Lower lobe of right lung (tissue), 2 donors: ENCODE data around the gene CLSTN2. TPM values are rescaled to one million over a fixed set of nuclear protein-coding genes. Genes with fewer than 3 reads are reported as not detected.

Source experiments
- ATAC-seq, 2 donors: fragments of 200-7000 bp; cut with Tn5 transposase; one replicate each; pipeline ENCODE4 v1.9.1; 2020 to 2022; ENCODE audit warnings: mild to moderate bottlenecking in 2 of 2, moderate library complexity in 2 of 2
- DNase-seq: peaks from one replicate; pipeline ENCODE4 v3.0.0-alpha.2; 2020
- H3K27ac ChIP-seq: fragments of 200-600 bp; one replicate; pipeline ENCODE4 v1.8.0; 2022
- H3K27me3 ChIP-seq: fragments of 200-600 bp; one replicate; pipeline ENCODE4 v1.8.0; 2022; ENCODE audit warnings: low read depth
- H3K36me3 ChIP-seq: fragments of 200-600 bp; one replicate; pipeline ENCODE4 v1.8.0; 2022; ENCODE audit warnings: mild to moderate bottlenecking
- H3K4me1 ChIP-seq: fragments of 200-600 bp; one replicate; pipeline ENCODE4 v1.8.0; 2022
- H3K4me3 ChIP-seq: fragments of 200-600 bp; one replicate; pipeline ENCODE4 v1.8.0; 2022; ENCODE audit warnings: mild to moderate bottlenecking
- H3K9me3 ChIP-seq: fragments of 200-600 bp; one replicate; pipeline ENCODE4 v1.8.0; 2022
- intact Hi-C: fragments of 100-400 bp; cut with DNase I; formaldehyde crosslinking; loops from one replicate; pipeline ENCODE4 v1.11.0; 2022
- total RNA-seq: library from RNA; stranded (reverse); fragmentation: NEBNext Ultra II Directional; extraction: Animal tissue kit (Norgen Biotek cat#: 25700); gene quantifications from one replicate; pipeline ENCODE4 v1.2.1, GENCODE V29; 2021
- TF ChIP-seq, protein P1 (sequence below): fragments of 200-600 bp; IDR thresholded peaks from one replicate; pipeline ENCODE4 v1.8.0; 2022; ENCODE audit warnings: antibody characterized with exemption, mild to moderate bottlenecking
- donor health status: DM: no; HTN: yes; CAD: no; lungs with severe emphysema.

CLSTN2 gene
- total RNA-seq, 1 donor from 2014 or later, result 4.5 TPM

DNA sequence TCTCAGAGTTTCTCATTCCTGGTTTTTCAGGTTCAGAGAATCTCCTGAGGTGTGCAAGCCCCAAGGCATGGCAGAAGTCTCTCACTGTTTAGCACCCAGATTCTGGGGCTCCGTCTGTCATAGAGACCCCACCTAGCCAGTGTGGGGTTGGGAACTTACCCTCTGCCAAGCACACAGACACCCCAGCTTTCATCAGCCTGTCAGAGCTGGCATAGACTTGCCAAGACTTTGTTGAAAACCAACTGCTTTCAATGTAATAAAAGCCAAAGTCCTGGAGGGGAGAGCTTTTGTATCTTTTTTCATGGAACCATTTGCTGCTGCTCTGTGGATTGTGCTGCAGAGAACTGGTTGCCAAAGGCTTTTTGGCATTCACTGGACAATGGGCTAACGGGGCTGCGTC is 401.5 kb downstream of the CLSTN2 start:
- H3K4me3 ChIP-seq, result no peak overlapping the region
- intact Hi-C loops, result no loop called here
- H3K36me3 ChIP-seq, result no peaks in the 10 kb centered on the region
- DNase-seq (no peak), ATAC-seq (no peak)
- H3K4me1 ChIP-seq, result no peaks in the 10 kb centered on the region
- H3K27me3 ChIP-seq, result no peaks in the 10 kb centered on the region
- no peaks in the 10 kb centered on the region for H3K9me3 ChIP-seq
- H3K27ac ChIP-seq, result no peak overlapping the region
- TF ChIP-seq, protein P1, sequence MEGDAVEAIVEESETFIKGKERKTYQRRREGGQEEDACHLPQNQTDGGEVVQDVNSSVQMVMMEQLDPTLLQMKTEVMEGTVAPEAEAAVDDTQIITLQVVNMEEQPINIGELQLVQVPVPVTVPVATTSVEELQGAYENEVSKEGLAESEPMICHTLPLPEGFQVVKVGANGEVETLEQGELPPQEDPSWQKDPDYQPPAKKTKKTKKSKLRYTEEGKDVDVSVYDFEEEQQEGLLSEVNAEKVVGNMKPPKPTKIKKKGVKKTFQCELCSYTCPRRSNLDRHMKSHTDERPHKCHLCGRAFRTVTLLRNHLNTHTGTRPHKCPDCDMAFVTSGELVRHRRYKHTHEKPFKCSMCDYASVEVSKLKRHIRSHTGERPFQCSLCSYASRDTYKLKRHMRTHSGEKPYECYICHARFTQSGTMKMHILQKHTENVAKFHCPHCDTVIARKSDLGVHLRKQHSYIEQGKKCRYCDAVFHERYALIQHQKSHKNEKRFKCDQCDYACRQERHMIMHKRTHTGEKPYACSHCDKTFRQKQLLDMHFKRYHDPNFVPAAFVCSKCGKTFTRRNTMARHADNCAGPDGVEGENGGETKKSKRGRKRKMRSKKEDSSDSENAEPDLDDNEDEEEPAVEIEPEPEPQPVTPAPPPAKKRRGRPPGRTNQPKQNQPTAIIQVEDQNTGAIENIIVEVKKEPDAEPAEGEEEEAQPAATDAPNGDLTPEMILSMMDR, result no peak

DNA sequence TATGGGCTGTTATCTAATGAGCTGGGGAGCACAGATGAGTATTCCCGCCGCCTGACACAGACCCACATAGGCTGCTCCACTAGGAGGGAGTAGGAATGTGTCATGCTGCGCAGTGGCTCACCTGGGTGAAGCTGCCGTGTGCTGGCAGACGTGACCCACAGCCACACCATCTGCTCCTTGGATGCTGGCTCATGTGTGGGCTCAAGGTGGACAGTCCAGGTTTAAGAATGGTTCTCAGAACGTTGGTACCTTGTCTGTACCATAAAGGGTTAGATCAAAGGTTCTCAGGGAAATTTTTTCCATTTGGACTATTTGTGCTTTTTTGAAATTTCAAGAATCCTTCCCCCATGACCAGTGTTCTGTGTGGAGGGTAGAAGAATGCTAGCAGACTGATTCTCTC is 403.9 kb downstream of the CLSTN2 start:
- no peaks in the 10 kb centered on the region for H3K36me3 ChIP-seq
- no peaks in the 10 kb centered on the region for H3K27me3 ChIP-seq
- H3K27ac ChIP-seq, result no peak overlapping the region
- no peak overlapping the region for H3K4me3 ChIP-seq
- no peak for DNase-seq
- H3K4me1 ChIP-seq, result no peaks in the 10 kb centered on the region
- TF ChIP-seq, protein P1, result no peak
- ATAC-seq, result no peak
- intact Hi-C loops, result no loop called here
- H3K9me3 ChIP-seq, result no peaks in the 10 kb centered on the region

DNA sequence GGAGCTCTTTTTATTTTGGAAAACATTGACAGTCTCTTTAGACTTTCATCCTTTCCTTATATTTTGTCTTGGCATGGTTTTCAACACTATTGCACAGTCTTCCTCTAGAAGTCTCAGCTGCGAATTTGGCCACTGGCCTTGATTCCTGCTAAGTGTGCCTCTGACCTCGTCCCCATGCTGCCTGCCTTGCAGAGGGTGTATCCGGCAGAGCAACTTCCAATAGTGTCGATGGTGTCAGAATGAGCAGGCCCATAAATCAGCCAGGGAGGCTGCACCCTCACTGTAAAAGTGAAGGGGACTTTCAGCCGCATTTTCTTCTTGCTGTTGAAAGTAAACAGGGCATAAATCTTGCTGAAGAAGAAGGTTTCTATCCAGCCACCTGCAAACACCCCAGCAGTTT is 406.2 kb downstream of the CLSTN2 start:
- intact Hi-C loops, result no loop called here
- Histone ChIP-seq H3K27me3 (no peaks in the 10 kb centered on the region), H3K9me3 (no peaks in the 10 kb centered on the region), H3K4me3 (no peak overlapping the region), H3K27ac (no peak overlapping the region), H3K36me3 (no peaks in the 10 kb centered on the region), H3K4me1 (no peaks in the 10 kb centered on the region)
- TF ChIP-seq, protein P1, result no peak
- DNase-seq (no peak), ATAC-seq (no peak)

DNA sequence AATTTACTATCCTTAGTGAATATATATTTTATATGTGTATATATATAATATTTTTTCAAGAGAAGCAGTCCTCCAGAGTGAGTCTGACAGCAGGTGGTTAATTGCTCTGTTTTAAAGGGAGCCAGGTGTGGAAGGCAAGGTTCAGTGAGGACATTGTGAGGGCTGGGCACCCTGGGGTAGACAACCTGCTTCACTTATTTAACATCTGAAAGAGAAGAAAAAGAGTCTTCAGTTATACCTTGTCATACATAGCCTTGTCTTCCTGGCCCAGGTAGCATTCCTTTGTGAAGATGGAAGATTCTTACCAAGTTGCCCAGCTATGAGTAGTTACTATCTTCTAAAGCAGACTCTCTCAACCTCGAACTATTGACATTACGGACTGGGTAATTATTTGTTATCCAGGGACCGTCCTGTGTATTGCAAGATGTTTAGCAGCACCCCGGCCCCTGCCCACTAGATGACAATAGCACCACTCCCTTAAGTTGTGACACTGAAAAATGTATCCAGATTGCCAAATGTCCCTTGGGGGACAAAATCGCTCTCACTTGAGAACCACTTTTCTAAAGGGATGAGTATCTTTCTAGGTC is 406.9 kb downstream of the CLSTN2 start:
- DNase-seq (no peak), ATAC-seq (no peak)
- H3K27ac ChIP-seq, result no peak overlapping the region
- H3K9me3 ChIP-seq, result no peaks in the 10 kb centered on the region
- intact Hi-C loops, result no loop called here
- TF ChIP-seq, protein P1, result no peak
- H3K4me1 ChIP-seq, result no peaks in the 10 kb centered on the region
- no peaks in the 10 kb centered on the region for H3K36me3 ChIP-seq
- no peaks in the 10 kb centered on the region for H3K27me3 ChIP-seq
- H3K4me3 ChIP-seq, result no peak overlapping the region

DNA sequence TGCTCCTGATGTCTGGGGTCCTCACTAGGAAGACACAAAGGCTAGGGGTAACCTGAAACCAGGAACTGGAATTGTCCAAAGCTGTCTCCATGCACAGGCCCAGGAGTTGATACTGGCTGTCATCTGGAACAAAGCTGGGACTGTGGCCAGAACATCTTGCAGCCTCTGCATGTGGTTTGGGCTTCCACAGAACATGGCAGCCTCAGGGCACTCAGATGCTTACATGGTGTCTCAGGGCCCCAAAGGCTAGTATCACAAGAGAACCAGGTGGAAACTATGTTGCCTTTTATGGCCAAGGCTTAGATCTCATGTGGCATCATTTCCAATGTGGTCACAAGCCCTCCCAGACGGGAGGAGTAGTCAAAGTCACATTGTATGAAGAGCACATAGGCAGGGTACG is 407.7 kb downstream of the CLSTN2 start:
- Histone ChIP-seq H3K9me3 (no peaks in the 10 kb centered on the region), H3K36me3 (no peaks in the 10 kb centered on the region), H3K27me3 (no peaks in the 10 kb centered on the region), H3K4me1 (no peaks in the 10 kb centered on the region), H3K4me3 (no peak overlapping the region), H3K27ac (no peak overlapping the region)
- ATAC-seq (no peak), DNase-seq (no peak)
- TF ChIP-seq, protein P1, result no peak
- intact Hi-C loops, result no loop called here
